ENCODE measurements around the gene CCDC68. TPM values are rescaled to one million over a fixed set of nuclear protein-coding genes. Genes with fewer than 3 reads are reported as not detected.
"Not testable (repeated sequence)": the region's sequence is repeated elsewhere in the genome, so short reads cannot be mapped to it uniquely, and the experiment has no call there.

CCDC68 gene
- total RNA-seq, 3 donors from 2014 or later (not counting 1 experiment from before 2014, with no cell fraction given), result not detected

- no peak for DNase-seq
- no peak overlapping the region for H3K27ac Mint-ChIP-seq
- no peaks in the 10 kb centered on the region for H3K9me3 Mint-ChIP-seq
- intact Hi-C loops (cut with micrococcal nuclease), result no loop called here
- TF ChIP-seq, protein P1, sequence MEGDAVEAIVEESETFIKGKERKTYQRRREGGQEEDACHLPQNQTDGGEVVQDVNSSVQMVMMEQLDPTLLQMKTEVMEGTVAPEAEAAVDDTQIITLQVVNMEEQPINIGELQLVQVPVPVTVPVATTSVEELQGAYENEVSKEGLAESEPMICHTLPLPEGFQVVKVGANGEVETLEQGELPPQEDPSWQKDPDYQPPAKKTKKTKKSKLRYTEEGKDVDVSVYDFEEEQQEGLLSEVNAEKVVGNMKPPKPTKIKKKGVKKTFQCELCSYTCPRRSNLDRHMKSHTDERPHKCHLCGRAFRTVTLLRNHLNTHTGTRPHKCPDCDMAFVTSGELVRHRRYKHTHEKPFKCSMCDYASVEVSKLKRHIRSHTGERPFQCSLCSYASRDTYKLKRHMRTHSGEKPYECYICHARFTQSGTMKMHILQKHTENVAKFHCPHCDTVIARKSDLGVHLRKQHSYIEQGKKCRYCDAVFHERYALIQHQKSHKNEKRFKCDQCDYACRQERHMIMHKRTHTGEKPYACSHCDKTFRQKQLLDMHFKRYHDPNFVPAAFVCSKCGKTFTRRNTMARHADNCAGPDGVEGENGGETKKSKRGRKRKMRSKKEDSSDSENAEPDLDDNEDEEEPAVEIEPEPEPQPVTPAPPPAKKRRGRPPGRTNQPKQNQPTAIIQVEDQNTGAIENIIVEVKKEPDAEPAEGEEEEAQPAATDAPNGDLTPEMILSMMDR (IDR thresholded peaks at IDR 0.05), result no peak
- Histone ChIP-seq H3K4me3 (ENCODE audit: low read length) (no peak overlapping the region), H3K27ac (ENCODE audit: low read length) (no peak overlapping the region), H3K4me1 (ENCODE audit: control insufficient read depth, insufficient read depth, low read length) (no peaks in the 10 kb centered on the region), H3K36me3 (ENCODE audit: control insufficient read depth, insufficient read depth, low read length) (no peaks in the 10 kb centered on the region), H3K9me3 (ENCODE audit: control insufficient read depth, insufficient read depth, low read length) (no peaks in the 10 kb centered on the region), H3K27me3 (ENCODE audit: control insufficient read depth, insufficient read depth, low read length) (no peaks in the 10 kb centered on the region)
- H3K4me1 Mint-ChIP-seq, result no peaks in the 10 kb centered on the region
- peaks cover 8 to 21% of the 10 kb centered on the region in 2 donors for H3K27me3 Mint-ChIP-seq (ENCODE audit: low read depth in 2 of 2)
- 81% methylated on average over 5 of the region's 5 CpGs for WGBS (ENCODE audit: insufficient coverage)
- no peak for ATAC-seq
- H3K4me3 Mint-ChIP-seq, result no peak overlapping the region
- H3K36me3 Mint-ChIP-seq, result no peaks in the 10 kb centered on the region
These were observed 9.5 kb upstream of the CCDC68 start for GRCh38 chr18:54968807-54969206.

DNA sequence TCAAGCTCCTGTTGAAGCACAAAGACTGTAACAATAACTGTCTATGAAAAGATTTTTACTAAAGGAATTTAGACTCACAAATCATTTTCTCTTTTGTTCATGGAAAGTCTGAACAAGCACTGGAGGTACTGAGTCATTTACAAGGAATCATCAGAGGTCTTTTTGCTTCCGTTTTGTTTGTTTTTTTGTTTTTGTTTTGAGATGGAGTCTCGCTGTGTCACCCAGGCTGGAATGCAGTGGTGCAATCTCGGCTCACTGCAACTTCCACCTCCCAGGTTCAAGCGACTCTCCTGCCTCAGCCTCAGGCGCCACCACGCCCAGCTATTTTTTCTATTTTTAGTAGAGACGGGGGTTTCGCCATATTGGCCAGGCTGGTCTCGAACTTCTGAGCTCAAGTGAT, 9.0 kb upstream of the CCDC68 start:
- H3K4me1 ChIP-seq (ENCODE audit: control insufficient read depth, insufficient read depth, low read length); H3K36me3 ChIP-seq (ENCODE audit: control insufficient read depth, insufficient read depth, low read length); H3K27me3 ChIP-seq (ENCODE audit: control insufficient read depth, insufficient read depth, low read length); H3K9me3 Mint-ChIP-seq; H3K4me3 ChIP-seq (ENCODE audit: low read length); H3K36me3 Mint-ChIP-seq; H3K4me1 Mint-ChIP-seq; intact Hi-C loops (cut with micrococcal nuclease); ATAC-seq; H3K9me3 ChIP-seq (ENCODE audit: control insufficient read depth, insufficient read depth, low read length); H3K27ac Mint-ChIP-seq; DNase-seq; H3K4me3 Mint-ChIP-seq; H3K27ac ChIP-seq (ENCODE audit: low read length): not testable (repeated sequence)
- peaks cover 10 to 27% of the 10 kb centered on the region in 2 donors for H3K27me3 Mint-ChIP-seq (ENCODE audit: low read depth in 2 of 2)
- WGBS (ENCODE audit: insufficient coverage), result 90% methylated on average over 9 of the region's 9 CpGs

GRCh38 chr18:54967786-54968185, 8.5 kb upstream of the CCDC68 start:
- no peaks in the 10 kb centered on the region for H3K36me3 Mint-ChIP-seq
- ATAC-seq (no peak), DNase-seq (no peak)
- no peaks in the 10 kb centered on the region for H3K9me3 Mint-ChIP-seq
- Histone ChIP-seq H3K27me3 (ENCODE audit: control insufficient read depth, insufficient read depth, low read length) (no peaks in the 10 kb centered on the region), H3K9me3 (ENCODE audit: control insufficient read depth, insufficient read depth, low read length) (no peaks in the 10 kb centered on the region), H3K4me1 (ENCODE audit: control insufficient read depth, insufficient read depth, low read length) (no peaks in the 10 kb centered on the region), H3K27ac (ENCODE audit: low read length) (no peak overlapping the region), H3K36me3 (ENCODE audit: control insufficient read depth, insufficient read depth, low read length) (no peaks in the 10 kb centered on the region), H3K4me3 (ENCODE audit: low read length) (no peak overlapping the region)
- H3K4me1 Mint-ChIP-seq, result no peaks in the 10 kb centered on the region
- 57% methylated on average over 2 of the region's 4 CpGs for WGBS (ENCODE audit: insufficient coverage)
- H3K4me3 Mint-ChIP-seq, result no peak overlapping the region
- TF ChIP-seq, protein P1 (IDR thresholded peaks at IDR 0.05), result no peak
- intact Hi-C loops (cut with micrococcal nuclease), result no loop called here
- H3K27me3 Mint-ChIP-seq (ENCODE audit: low read depth in 2 of 2), result peaks cover 9 to 30% of the 10 kb centered on the region in 2 donors
- H3K27ac Mint-ChIP-seq, result no peak overlapping the region

- H3K4me1 ChIP-seq (ENCODE audit: control insufficient read depth, insufficient read depth, low read length), result no peaks in the 10 kb centered on the region
- no peaks in the 10 kb centered on the region for H3K9me3 ChIP-seq (ENCODE audit: control insufficient read depth, insufficient read depth, low read length)
- no peaks in the 10 kb centered on the region for H3K36me3 Mint-ChIP-seq
- peaks cover 18 to 47% of the 10 kb centered on the region in 2 donors for H3K27me3 Mint-ChIP-seq (ENCODE audit: low read depth in 2 of 2)
- no peak overlapping the region for H3K27ac ChIP-seq (ENCODE audit: low read length)
- peaks cover 4% of the 10 kb centered on the region for H3K27me3 ChIP-seq (ENCODE audit: control insufficient read depth, insufficient read depth, low read length)
- H3K27ac Mint-ChIP-seq, result no peak overlapping the region
- H3K4me3 Mint-ChIP-seq, result no peak overlapping the region
- no peak for DNase-seq
- no peak overlapping the region for H3K4me3 ChIP-seq (ENCODE audit: low read length)
- no peaks in the 10 kb centered on the region for H3K36me3 ChIP-seq (ENCODE audit: control insufficient read depth, insufficient read depth, low read length)
- TF ChIP-seq, protein P1 (IDR thresholded peaks at IDR 0.05), result no peak
- ATAC-seq, result no peak
- intact Hi-C loops (cut with micrococcal nuclease), result no loop called here
- H3K4me1 Mint-ChIP-seq, result no peaks in the 10 kb centered on the region
- no peaks in the 10 kb centered on the region for H3K9me3 Mint-ChIP-seq
These were observed 5.5 kb upstream of the CCDC68 start for GRCh38 chr18:54964741-54965140.

Measured in natural killer cell (primary cell).